Stimulated activated naive CD8-positive, alpha-beta T cell treated with anti-CD3 and anti-CD28 coated beads, Interleukin-15, amount 100 ng/mL, for 72 hours (primary cell): ENCODE data around the gene ASCC2.
"Not testable (repeated sequence)": the region's sequence is repeated elsewhere in the genome, so short reads cannot be mapped to it uniquely, and the experiment has no call there.

Experiments used
- ATAC-seq: fragments of 150-1000 bp; cut with Tn5 transposase; 2 replicates; pipeline ENCODE4 v1.10.0; 2021; ENCODE audit warnings: mild to moderate bottlenecking, moderate library complexity
- DNase-seq, 2 donors: peaks; one replicate each; pipeline ENCODE4 v3.0.0; 2021 to 2022
- H3K27ac Mint-ChIP-seq, 2 donors: one replicate each; pipeline ENCODE4 v1.8.0; 2022; ENCODE audit warnings: mild to moderate bottlenecking in 2 of 2, mixed read lengths in 2 of 2, moderate library complexity in 2 of 2
- H3K27me3 Mint-ChIP-seq: one replicate; pipeline ENCODE4 v1.8.0; 2022; ENCODE audit warnings: mixed read lengths
- H3K4me1 Mint-ChIP-seq: one replicate; pipeline ENCODE4 v1.8.0; 2022; ENCODE audit warnings: mild to moderate bottlenecking, mixed read lengths
- H3K4me3 Mint-ChIP-seq, 2 donors: one replicate each; pipeline ENCODE4 v1.8.0; 2022; ENCODE audit warnings: mild to moderate bottlenecking in 2 of 2, mixed read lengths in 2 of 2, moderate library complexity in 1 of 2
- H3K9me3 Mint-ChIP-seq, 2 donors: one replicate each; pipeline ENCODE4 v1.8.0; 2022; ENCODE audit warnings: mixed read lengths in 2 of 2

ASCC2 gene

DNA sequence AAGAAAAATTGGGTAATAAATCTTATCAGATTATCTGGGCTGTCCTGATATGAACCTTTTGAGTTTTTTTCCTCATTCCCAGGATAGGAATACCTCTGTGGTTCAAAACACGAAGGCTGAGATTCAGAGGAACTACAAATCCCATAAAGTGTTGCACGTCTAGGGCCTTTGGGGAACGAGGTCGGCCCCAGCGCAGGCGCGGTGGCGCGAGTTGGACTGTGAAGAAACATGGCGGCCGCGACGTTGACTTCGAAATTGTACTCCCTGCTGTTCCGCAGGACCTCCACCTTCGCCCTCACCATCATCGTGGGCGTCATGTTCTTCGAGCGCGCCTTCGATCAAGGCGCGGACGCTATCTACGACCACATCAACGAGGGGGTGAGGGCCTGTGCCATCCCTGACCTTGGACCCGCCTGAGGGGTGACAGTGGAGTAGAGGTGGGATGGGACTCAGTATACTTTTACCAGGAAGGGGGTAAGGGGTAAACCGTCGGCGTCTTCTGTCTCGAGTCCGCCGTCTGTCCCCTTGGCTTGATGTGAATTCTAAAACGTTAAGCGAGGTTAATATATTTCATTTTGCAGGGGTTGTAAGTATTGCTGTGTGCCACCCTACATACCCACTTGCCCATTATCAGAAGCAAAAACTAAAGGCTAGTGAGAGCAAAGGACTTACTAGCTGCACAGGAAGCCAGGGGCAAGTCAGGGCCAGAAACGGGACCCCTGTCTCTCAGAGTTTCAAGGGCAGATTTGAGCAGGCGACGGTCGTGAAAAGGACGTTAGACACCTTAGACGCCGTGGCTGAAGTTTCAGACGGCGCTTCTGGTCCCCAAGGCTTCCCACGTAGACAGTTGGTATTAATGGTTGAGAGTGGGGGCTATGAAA lies 70.7 kb downstream of the ASCC2 start, which contains the start of gene UQCR10:
TSS of gene UQCR10 (plus strand) at position 199 of the 881 bp plus-strand sequence. CDS start at position 229, 30 bp downstream.
- peak; percentile 89 to 91 for DNase-seq
- peak within 1 kb of the TSS; percentile 99 to 100 for H3K27ac Mint-ChIP-seq
- H3K27me3 Mint-ChIP-seq = no peaks in the 10 kb centered on the region
- no peaks in the 10 kb centered on the region for H3K9me3 Mint-ChIP-seq
- ATAC-seq = peak; percentile 89
- H3K4me1 Mint-ChIP-seq = peaks cover 49% of the 10 kb centered on the region
- H3K4me3 Mint-ChIP-seq = peak within 1 kb of the TSS; percentile 100

DNA sequence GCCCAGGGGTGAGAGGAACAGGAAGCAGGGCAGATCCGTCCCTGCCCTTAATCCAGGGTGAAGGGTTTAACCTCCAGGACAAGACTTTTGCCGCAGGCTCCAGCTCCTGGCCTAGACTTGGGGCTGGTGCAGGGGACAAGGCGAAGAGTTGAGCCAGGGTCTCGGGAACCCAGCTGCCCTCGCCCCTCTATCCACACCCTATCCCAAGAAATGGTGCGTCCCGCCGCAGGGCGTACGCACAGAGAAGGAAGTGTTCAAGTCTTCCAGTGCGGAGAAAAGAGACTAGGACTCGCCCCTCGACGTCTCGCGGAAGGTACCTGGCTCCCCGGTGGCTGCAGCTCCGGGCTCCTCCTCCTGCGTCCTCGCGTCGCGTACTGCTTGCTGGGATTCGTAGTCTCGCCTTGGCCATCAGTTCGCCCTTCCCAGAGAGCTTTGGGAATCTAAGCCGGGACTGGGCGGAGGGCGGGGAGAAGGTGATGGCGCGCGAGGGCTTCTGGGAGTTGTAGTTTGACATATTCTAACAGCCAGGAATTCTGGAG lies 71.4 kb downstream of the ASCC2 start, which contains the start of gene ZMAT5:
TSS of gene ZMAT5 (minus strand) at position 376 of the 539 bp plus-strand sequence. CDS start 18,463 bp downstream, outside the sequence.
- ATAC-seq (peak; percentile 96), DNase-seq (peak; percentile 86 to 92)
- no peaks in the 10 kb centered on the region for H3K27me3 Mint-ChIP-seq
- peaks cover 49% of the 10 kb centered on the region for H3K4me1 Mint-ChIP-seq
- no peaks in the 10 kb centered on the region for H3K9me3 Mint-ChIP-seq
- H3K4me3 Mint-ChIP-seq = peak within 1 kb of the TSS; percentile 100
- peak within 1 kb of the TSS; percentile 99 to 100 for H3K27ac Mint-ChIP-seq

DNA sequence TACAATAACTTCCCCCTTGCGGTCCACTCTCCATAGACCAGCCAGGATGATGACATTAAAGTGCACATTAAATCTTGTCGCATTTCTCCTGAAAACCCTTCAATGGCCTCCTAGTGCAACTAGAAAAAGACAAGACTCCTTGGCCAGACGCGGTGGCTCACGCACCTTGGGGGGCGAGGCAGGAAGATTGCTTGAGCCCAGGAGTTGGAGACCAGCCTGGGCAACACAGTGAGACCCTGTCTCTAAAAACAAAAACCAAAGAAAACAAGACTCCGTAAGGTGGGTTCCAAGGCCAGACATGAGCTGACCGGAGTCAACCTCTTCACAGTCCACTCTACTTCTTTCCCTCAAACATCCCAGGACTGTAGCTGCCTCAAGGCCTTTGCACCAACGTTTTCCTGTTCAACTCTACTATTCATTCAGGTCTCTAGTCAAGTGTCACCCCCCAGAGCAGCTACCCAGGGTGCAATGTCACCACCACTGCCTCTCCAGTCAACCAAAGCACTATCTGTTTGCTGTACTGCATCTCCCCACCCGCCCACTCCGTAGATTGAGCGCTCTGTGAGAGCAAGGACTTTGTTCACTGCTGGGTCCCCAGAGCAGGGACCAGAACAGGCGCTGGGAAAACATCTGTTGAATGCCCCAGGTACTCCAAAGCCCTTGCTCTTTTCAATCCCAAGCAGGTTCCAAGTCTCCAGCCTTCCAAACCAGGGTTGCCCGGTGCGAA lies 72.0 kb downstream of the ASCC2 start:
- no peak overlapping the region for H3K27ac Mint-ChIP-seq
- ATAC-seq (peak; percentile 50), DNase-seq (peak; percentile 27 to 32)
- H3K4me1 Mint-ChIP-seq = peaks cover 49% of the 10 kb centered on the region
- peak overlapping the region; percentile 100 for H3K4me3 Mint-ChIP-seq
- H3K9me3 Mint-ChIP-seq = no peaks in the 10 kb centered on the region
- no peaks in the 10 kb centered on the region for H3K27me3 Mint-ChIP-seq

DNA sequence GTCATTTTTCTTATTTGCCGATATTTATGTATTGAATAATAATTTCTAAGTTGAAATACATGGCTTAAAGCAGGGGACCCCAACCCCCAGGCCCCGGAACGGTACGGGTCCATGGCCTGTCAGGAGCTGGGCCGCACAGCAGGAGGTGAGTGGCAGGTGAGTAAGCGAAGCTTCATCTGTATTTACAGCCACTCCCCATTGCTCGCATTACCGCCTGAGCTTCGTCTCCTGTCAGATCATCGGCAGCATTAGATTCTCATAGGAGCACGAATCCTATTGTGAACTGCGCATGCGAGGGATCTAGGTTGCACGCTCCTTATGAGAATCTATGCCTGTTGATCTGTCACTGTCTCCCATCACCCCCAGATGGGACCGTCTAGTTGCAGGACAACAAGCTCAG lies 75.8 kb downstream of the ASCC2 start:
- H3K9me3 Mint-ChIP-seq = no peaks in the 10 kb centered on the region
- H3K27ac Mint-ChIP-seq = no peak overlapping the region
- no peak overlapping the region for H3K4me3 Mint-ChIP-seq
- DNase-seq (no peak), ATAC-seq (no peak)
- H3K27me3 Mint-ChIP-seq = no peaks in the 10 kb centered on the region
- H3K4me1 Mint-ChIP-seq = peaks cover 26% of the 10 kb centered on the region

DNA sequence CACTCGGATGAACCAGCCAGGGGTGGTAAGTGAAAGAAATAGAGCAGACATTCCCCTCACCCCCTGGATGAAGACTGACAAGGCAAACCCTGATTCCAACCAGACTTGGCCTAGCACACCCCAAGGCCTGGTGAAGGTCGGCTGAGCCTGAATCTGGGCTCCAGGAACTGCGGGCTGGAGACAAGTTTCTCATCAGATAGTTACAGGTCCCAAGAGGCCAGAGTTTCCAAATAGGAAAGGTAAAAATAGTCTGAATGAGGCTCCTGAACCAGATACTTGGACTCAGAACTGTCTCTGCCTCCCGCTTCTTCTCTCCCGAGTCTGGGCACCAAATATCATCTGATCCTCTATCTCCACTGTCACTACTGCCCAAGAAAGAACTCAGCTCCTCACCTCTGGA lies 79.1 kb downstream of the ASCC2 start:
- DNase-seq = no peak
- Mint-ChIP-seq H3K27ac (no peak overlapping the region), H3K9me3 (no peaks in the 10 kb centered on the region), H3K27me3 (no peaks in the 10 kb centered on the region), H3K4me3 (no peak overlapping the region), H3K4me1 (no peaks in the 10 kb centered on the region)
- no peak for ATAC-seq

DNA sequence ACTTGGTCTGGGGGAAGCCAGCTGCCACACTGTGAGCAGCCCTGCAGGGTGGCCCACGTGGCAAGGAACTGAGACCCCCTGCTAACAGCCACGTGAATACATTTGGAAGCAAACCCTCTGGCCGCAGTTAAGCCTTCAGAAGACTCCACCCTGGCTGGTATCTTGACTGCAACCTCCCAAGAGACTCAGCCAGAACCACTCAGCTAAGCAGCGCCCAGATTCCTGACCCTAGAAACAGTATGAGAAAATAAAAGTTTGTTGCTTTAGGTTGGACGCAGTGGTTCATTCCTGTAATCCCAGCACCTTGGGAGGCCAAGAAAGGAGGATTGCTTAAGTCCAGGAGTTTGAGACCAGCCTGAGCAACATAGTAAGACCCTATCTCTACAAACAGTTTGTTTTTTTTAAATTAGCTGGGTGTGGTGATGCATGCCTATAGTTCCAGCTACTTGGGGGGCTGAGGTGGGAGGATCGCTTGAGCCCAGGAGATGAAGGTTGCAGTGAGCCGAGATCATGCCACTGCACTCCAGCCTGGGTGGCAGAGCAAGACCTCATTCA lies 79.9 kb downstream of the ASCC2 start:
- Mint-ChIP-seq H3K4me3 (no peak overlapping the region), H3K27me3 (no peaks in the 10 kb centered on the region), H3K4me1 (no peaks in the 10 kb centered on the region), H3K9me3 (no peaks in the 10 kb centered on the region), H3K27ac (no peak overlapping the region)
- ATAC-seq = no peak
- DNase-seq = no peak

DNA sequence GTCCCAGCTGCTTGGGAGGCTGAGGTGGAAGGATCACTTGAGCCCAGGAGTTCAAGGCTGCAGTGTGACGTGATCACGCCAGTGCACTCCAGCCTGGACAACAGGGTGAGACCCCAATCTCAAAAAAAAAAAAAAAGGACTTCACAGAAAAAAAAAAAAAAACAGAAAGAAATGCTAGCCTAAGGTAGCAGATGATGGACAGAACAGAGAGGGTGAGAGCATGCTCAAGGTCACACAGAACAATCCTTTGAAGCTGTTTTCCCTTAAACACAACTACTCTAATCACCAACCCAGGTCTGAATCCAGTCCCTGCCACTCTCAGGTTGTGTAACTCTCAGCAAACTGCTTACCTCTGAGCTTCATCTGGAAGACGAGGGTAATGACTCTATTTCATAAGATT lies 81.0 kb downstream of the ASCC2 start:
- DNase-seq = no peak
- ATAC-seq = no peak
- H3K4me3 Mint-ChIP-seq = no peak overlapping the region
- no peak overlapping the region for H3K27ac Mint-ChIP-seq
- no peaks in the 10 kb centered on the region for H3K9me3 Mint-ChIP-seq
- H3K4me1 Mint-ChIP-seq = peaks cover under 1% of the 10 kb centered on the region
- H3K27me3 Mint-ChIP-seq = no peaks in the 10 kb centered on the region

DNA sequence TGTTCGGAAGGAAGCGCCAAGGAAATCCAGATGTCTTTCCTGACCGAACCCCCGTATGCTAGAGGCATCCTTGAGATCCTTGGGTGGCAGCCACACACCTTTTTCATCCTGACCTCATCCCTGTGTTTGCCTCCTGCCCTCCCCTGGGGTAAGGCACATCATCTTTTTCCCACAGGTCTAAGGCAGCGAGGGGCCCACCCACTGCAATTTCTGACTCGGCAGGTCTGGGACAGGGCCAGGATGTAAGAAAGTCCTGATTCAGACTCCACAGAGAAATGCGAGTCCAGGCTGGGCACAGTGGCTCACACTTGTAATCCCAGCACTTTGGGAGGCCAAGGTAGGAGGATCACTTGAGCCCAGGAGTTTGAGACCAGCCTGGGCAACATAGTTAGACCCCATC lies 81.7 kb downstream of the ASCC2 start:
- Mint-ChIP-seq H3K27me3 (no peaks in the 10 kb centered on the region), H3K4me3 (no peak overlapping the region), H3K4me1 (peaks cover 7% of the 10 kb centered on the region), H3K27ac (no peak overlapping the region), H3K9me3 (no peaks in the 10 kb centered on the region)
- ATAC-seq = no peak
- no peak for DNase-seq

DNA sequence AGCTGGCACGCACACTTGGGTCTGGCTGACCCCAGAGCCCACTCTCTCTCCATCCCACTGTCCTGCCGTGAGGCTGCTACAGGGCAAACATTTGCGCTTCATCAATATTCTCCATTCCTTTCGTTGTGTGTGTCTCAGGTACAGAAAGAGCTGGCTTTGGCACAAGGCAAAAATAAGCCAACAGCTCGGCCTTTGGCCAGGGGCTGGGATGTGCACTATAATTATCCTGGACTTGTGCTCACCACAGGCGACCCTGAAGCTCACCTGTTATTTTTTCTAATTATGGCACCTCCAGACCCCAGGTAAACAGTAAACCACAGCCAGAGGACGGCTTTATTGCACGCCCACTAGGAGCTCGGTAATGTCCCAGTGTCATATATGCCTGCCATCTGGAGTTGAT lies 82.2 kb downstream of the ASCC2 start:
- no peak for ATAC-seq
- peaks cover 11% of the 10 kb centered on the region for H3K4me1 Mint-ChIP-seq
- no peak overlapping the region for H3K27ac Mint-ChIP-seq

DNA sequence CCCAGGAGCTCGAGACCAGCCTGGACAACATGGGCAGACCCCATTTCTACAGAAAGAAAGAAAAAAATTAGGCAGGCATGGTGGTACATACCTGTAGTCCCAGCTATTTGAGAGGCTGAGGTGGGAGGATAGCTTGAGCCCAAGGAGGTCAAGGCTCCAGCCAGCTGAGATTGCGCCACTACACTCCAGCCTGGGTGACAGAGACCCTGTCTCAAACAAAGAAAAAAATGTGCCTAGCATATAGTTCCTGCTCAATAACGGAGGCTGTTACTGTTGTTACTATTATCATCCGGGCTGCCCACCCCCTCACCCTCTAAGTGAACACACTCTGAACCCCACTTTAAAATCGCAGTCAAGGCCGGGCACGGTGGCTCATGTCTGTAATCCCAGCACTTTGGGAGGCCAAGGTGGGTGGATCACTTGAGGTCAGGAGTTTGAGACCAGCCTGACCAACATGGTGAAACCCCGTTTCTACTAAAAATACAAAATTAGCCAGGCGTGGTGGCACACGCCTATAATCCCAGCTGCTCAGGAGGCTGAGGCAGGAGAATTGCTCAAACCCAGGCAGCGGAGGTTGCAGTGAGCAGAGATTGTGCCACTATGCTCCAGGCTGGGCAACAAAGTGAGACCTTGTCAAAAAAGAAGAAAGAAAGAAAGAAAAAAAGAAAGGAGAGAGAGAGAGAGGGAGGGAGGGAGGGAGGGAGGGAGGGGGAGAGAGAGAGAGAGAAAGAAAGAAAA lies 83.2 kb downstream of the ASCC2 start:
- H3K9me3 Mint-ChIP-seq, H3K4me3 Mint-ChIP-seq, ATAC-seq, H3K27me3 Mint-ChIP-seq, DNase-seq: not testable (repeated sequence)
- H3K27ac Mint-ChIP-seq = peak overlapping the region in 1 of 2 donors; percentile 42
- peaks cover 20% of the 10 kb centered on the region for H3K4me1 Mint-ChIP-seq

More for the DNA sequence above, 82.2 kb downstream of the ASCC2 start:
- Mint-ChIP-seq H3K27me3 (no peaks in the 10 kb centered on the region), H3K9me3 (no peaks in the 10 kb centered on the region), H3K4me3 (no peak overlapping the region)
- no peak for DNase-seq

DNA sequence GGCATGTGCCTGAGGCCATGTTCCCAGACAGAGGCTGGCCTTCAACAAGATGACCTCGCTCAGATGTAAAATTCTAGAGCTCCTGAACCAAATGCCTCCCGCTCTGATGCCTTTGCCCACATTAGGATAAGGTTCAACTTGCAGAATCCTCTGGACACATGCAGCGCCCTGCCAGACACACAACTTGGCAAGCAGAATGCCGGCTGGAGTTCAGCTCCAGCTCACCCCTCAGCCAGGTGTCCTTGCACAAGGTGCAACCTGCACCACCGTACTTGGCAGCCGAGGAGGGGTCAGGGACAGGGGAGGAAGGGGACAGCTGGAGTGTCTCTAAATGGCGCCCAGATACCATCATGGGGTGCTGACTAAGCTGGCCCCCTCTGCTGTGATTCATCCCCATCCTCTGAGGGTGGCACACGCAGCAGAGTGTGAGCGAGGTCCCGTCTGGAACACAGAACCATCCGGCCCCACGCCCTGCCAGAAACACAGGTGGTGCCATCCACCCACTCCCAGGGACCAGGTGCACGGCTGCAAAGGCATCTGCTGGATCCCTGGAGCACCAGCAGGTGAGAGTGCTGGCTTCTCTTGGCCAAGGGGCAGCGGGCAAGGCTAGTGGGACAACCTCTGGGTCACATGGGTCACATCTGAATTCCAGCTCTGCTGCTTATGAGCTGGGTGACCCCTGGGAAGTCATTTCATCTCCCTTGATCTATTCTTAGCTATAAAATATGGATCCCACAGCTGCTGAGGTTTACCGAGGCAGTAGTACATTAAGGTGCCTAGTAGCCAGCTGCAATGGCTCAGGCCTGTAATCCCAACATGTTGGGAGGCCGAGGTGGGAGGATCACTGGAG lies 84.0 kb downstream of the ASCC2 start:
- no peak overlapping the region for H3K4me3 Mint-ChIP-seq
- H3K4me1 Mint-ChIP-seq = peaks cover 20% of the 10 kb centered on the region
- DNase-seq (no peak), ATAC-seq (no peak)
- no peaks in the 10 kb centered on the region for H3K27me3 Mint-ChIP-seq
- H3K27ac Mint-ChIP-seq = peak overlapping the region in 1 of 2 donors; percentile 67
- no peaks in the 10 kb centered on the region for H3K9me3 Mint-ChIP-seq

DNA sequence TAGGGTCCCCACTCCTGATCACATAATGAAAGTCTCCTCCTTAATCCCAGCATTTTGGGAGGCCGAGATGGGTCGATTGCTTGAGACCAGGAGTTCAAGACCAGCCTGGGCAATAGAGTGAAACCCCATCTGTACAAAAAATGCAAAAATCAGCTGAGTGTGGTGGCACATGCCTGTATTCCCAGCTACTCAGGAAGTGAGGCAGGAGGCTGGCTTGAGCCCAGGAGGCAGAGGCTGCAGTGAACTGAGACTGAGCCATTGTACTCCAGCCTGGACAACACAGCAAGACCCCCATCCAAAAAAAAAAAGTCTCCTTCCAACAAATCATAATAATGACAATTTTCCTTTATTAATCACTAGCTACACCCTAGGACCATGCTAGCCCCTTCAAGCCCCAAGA lies 86.4 kb downstream of the ASCC2 start:
- DNase-seq = no peak
- peaks cover 20% of the 10 kb centered on the region for H3K4me1 Mint-ChIP-seq
- no peak overlapping the region for H3K4me3 Mint-ChIP-seq
- ATAC-seq = no peak
- H3K27ac Mint-ChIP-seq = no peak overlapping the region
- H3K9me3 Mint-ChIP-seq = no peaks in the 10 kb centered on the region
- H3K27me3 Mint-ChIP-seq = no peaks in the 10 kb centered on the region

DNA sequence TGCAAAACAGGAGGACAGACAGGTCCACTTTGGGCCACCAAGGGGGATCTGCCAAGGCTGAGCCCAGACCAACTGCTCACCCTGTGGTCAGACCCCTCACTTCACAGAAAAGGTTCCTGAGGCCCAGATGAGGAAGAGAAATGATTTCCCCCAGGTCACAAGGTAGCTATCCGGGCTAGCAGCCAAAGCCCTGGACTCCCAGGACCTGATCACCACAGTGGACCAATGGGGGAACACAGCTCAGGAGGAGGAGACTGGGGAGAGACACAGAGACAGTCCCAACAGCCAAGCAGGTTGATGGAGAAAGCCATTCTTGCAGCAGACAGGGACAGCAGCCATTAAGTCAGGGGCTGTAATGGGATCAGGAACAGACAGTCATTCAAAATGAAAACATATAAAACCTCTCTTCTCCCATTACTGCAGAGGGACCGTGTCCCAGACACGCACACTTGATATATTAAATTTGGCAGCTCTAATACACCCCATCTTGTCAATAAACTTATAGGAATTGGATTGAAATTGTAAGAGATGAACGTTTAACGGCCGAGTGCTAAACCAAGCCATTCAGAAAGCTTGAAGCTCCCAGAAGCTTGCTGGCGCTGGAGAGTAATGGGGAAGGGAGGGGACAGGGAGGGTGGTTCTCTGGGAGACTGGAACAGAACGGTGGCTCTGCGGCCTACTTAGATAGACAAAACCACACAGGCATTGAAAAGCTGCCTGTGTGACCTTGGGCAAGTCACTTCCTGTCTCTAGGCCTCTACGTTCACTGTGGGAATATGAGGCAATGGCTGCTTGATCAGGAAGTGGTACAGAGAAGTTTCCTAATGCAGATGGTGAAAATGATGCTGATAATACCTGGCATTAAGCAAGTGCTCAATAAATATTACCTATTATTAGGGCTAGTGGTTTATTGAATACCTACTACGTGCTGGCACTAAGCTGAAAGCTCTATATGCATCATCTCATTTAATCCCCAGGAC lies 87.2 kb downstream of the ASCC2 start:
- DNase-seq = no peak
- ATAC-seq = peak; percentile 48
- Mint-ChIP-seq H3K27me3 (no peaks in the 10 kb centered on the region), H3K4me3 (no peak overlapping the region), H3K4me1 (peaks cover 20% of the 10 kb centered on the region), H3K27ac (peak overlapping the region; percentile 86 to 88), H3K9me3 (no peaks in the 10 kb centered on the region)
